GM23338 (cell line): ENCODE data around the gene CEP250. TPM values are rescaled to one million over a fixed set of nuclear protein-coding genes. Genes with fewer than 3 reads are reported as not detected.

Experiments used
- CREB1 ChIP-seq: fragments of 250-450 bp; sonication (Bioruptor Pico); IDR thresholded peaks from 2 replicates; pipeline ENCODE4 v1.5.0; 2020; ENCODE audit warnings: low read depth, mild to moderate bottlenecking, moderate library complexity
- EZH2 ChIP-seq: fragments of 200-600 bp; sonication (generic); IDR thresholded peaks from one replicate; pipeline ENCODE4 v1.8.0; 2017; ENCODE audit warnings: antibody characterized with exemption, mild to moderate bottlenecking, low read depth; ENCODE audit not compliant: unreplicated experiment
- EZH2phosphoT487 ChIP-seq: fragments of 200-600 bp; sonication (generic); IDR thresholded peaks from one replicate; pipeline ENCODE4 v1.8.1; 2018; ENCODE audit warnings: antibody characterized with exemption; ENCODE audit not compliant: unreplicated experiment
- JUNB ChIP-seq: IDR thresholded peaks from one replicate; pipeline ENCODE4 v1.6.1; 2016; ENCODE audit warnings: antibody characterized with exemption; ENCODE audit not compliant: unreplicated experiment
- NANOG ChIP-seq: IDR thresholded peaks from 2 replicates; pipeline ENCODE4 v1.6.1; 2016; ENCODE audit warnings: antibody characterized with exemption, borderline replicate concordance
- POLR2AphosphoS5 ChIP-seq: IDR thresholded peaks from 2 replicates; pipeline ENCODE4 v1.6.1; 2016; ENCODE audit warnings: antibody characterized with exemption, low read depth
- STAT1 ChIP-seq: IDR thresholded peaks from one replicate; pipeline ENCODE4 v1.6.1; 2016; ENCODE audit warnings: antibody characterized with exemption; ENCODE audit not compliant: unreplicated experiment
- ZNF114 ChIP-seq: fragments of 250-450 bp; sonication (Bioruptor Pico); IDR thresholded peaks from 2 replicates; pipeline ENCODE4 v1.5.0; 2020; ENCODE audit warnings: mild to moderate bottlenecking, moderate library complexity
- ZNF331 ChIP-seq: fragments of 250-450 bp; sonication (Bioruptor Pico); IDR thresholded peaks from 2 replicates; pipeline ENCODE4 v1.5.0; 2020; ENCODE audit warnings: low read depth, mild to moderate bottlenecking, moderate library complexity
- polyA plus RNA-seq: library from polyadenylated mRNA; unstranded; fragments of >200 nt; fragmentation: Nextera tagmentation; extraction: Ambion mirVana; gene quantifications from 2 replicates; pipeline ENCODE4 v1.2.1, GENCODE V29; 2016
- total RNA-seq: library from RNA; depleted of rRNA; stranded (reverse); fragments of >200 nt; shearing (Covaris generic); gene quantifications from 2 replicates; pipeline ENCODE4 v1.2.3, GENCODE V29; 2014
- TF ChIP-seq, protein P1 (sequence below): fragments of 250-450 bp; sonication (Bioruptor Pico); IDR thresholded peaks from 2 replicates; pipeline ENCODE4 v1.5.0; 2020; ENCODE audit warnings: mild to moderate bottlenecking, moderate library complexity
- TF ChIP-seq, protein P2 (sequence below): IDR thresholded peaks from 2 replicates; pipeline ENCODE4 v1.6.1; 2016; ENCODE audit warnings: antibody characterized with exemption
- TF ChIP-seq, protein P3 (sequence below), 2 experiments: fragments of 200-600 bp in 1 of 2; sonication (generic) in 1 of 2; conservative IDR thresholded peaks; 2 replicates each; pipeline versions ENCODE4 v1.5.1 to v1.6.1; 2016 to 2017; ENCODE audit warnings: antibody characterized with exemption in 2 of 2, low read depth in 2 of 2, mild to moderate bottlenecking in 2 of 2, moderate library complexity in 1 of 2

Gene CEP250
- total and polyA plus RNA-seq, 2 experiments from 2014 or later, result 28.0 to 29.1 TPM

DNA sequence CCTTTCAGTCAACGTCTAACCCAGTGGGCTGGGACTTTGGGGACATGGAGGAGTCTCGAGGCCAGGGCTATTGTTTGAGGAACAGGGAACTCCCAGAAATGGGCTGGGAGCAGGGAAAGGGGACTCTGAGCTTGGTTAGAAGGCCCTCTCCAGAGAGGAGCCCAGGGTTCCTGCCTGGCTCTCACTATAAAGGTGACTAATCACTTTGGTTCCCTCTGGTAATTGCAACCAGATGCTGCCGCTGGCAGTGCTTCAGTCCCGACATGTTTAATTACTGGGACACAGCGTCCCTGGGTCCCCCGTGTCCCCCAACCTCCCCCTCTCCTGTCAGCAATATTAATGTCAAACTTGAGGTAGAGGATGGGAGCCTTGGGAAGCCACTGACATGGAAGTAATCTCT is 12.4 kb upstream of the CEP250 start (continued):
- TF ChIP-seq, protein P1, sequence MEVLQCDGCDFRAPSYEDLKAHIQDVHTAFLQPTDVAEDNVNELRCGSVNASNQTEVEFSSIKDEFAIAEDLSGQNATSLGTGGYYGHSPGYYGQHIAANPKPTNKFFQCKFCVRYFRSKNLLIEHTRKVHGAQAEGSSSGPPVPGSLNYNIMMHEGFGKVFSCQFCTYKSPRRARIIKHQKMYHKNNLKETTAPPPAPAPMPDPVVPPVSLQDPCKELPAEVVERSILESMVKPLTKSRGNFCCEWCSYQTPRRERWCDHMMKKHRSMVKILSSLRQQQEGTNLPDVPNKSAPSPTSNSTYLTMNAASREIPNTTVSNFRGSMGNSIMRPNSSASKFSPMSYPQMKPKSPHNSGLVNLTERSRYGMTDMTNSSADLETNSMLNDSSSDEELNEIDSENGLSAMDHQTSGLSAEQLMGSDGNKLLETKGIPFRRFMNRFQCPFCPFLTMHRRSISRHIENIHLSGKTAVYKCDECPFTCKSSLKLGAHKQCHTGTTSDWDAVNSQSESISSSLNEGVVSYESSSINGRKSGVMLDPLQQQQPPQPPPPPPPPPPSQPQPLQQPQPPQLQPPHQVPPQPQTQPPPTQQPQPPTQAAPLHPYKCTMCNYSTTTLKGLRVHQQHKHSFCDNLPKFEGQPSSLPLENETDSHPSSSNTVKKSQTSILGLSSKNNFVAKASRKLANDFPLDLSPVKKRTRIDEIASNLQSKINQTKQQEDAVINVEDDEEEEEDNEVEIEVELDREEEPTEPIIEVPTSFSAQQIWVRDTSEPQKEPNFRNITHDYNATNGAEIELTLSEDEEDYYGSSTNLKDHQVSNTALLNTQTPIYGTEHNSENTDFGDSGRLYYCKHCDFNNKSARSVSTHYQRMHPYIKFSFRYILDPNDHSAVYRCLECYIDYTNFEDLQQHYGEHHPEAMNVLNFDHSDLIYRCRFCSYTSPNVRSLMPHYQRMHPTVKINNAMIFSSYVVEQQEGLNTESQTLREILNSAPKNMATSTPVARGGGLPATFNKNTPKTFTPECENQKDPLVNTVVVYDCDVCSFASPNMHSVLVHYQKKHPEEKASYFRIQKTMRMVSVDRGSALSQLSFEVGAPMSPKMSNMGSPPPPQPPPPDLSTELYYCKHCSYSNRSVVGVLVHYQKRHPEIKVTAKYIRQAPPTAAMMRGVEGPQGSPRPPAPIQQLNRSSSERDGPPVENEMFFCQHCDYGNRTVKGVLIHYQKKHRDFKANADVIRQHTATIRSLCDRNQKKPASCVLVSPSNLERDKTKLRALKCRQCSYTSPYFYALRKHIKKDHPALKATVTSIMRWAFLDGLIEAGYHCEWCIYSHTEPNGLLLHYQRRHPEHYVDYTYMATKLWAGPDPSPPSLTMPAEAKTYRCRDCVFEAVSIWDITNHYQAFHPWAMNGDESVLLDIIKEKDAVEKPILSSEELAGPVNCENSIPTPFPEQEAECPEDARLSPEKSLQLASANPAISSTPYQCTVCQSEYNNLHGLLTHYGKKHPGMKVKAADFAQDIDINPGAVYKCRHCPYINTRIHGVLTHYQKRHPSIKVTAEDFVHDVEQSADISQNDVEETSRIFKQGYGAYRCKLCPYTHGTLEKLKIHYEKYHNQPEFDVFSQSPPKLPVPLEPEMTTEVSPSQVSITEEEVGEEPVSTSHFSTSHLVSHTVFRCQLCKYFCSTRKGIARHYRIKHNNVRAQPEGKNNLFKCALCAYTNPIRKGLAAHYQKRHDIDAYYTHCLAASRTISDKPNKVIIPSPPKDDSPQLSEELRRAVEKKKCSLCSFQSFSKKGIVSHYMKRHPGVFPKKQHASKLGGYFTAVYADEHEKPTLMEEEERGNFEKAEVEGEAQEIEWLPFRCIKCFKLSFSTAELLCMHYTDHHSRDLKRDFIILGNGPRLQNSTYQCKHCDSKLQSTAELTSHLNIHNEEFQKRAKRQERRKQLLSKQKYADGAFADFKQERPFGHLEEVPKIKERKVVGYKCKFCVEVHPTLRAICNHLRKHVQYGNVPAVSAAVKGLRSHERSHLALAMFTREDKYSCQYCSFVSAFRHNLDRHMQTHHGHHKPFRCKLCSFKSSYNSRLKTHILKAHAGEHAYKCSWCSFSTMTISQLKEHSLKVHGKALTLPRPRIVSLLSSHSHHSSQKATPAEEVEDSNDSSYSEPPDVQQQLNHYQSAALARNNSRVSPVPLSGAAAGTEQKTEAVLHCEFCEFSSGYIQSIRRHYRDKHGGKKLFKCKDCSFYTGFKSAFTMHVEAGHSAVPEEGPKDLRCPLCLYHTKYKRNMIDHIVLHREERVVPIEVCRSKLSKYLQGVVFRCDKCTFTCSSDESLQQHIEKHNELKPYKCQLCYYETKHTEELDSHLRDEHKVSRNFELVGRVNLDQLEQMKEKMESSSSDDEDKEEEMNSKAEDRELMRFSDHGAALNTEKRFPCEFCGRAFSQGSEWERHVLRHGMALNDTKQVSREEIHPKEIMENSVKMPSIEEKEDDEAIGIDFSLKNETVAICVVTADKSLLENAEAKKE (CRISPR knock-in tag), result no peak
- no peak for TF ChIP-seq EZH2
- no peak for TF ChIP-seq STAT1
- TF ChIP-seq ZNF114 (CRISPR knock-in tag), result no peak
- no peak for TF ChIP-seq ZNF331 (CRISPR knock-in tag)
- TF ChIP-seq, protein P2, sequence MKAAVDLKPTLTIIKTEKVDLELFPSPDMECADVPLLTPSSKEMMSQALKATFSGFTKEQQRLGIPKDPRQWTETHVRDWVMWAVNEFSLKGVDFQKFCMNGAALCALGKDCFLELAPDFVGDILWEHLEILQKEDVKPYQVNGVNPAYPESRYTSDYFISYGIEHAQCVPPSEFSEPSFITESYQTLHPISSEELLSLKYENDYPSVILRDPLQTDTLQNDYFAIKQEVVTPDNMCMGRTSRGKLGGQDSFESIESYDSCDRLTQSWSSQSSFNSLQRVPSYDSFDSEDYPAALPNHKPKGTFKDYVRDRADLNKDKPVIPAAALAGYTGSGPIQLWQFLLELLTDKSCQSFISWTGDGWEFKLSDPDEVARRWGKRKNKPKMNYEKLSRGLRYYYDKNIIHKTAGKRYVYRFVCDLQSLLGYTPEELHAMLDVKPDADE, result no peak
- TF ChIP-seq, protein P3, sequence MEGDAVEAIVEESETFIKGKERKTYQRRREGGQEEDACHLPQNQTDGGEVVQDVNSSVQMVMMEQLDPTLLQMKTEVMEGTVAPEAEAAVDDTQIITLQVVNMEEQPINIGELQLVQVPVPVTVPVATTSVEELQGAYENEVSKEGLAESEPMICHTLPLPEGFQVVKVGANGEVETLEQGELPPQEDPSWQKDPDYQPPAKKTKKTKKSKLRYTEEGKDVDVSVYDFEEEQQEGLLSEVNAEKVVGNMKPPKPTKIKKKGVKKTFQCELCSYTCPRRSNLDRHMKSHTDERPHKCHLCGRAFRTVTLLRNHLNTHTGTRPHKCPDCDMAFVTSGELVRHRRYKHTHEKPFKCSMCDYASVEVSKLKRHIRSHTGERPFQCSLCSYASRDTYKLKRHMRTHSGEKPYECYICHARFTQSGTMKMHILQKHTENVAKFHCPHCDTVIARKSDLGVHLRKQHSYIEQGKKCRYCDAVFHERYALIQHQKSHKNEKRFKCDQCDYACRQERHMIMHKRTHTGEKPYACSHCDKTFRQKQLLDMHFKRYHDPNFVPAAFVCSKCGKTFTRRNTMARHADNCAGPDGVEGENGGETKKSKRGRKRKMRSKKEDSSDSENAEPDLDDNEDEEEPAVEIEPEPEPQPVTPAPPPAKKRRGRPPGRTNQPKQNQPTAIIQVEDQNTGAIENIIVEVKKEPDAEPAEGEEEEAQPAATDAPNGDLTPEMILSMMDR (conservative IDR thresholded peaks at IDR 0.05; ENCODE audit: low read depth in 2 of 2), result no peak
- TF ChIP-seq JUNB, result no peak
- TF ChIP-seq EZH2phosphoT487, result no peak
- no peak for TF ChIP-seq POLR2AphosphoS5
- no peak for TF ChIP-seq NANOG
- no peak for TF ChIP-seq CREB1
